ENCODE data around the gene DVL2.

DVL2 gene

DNA sequence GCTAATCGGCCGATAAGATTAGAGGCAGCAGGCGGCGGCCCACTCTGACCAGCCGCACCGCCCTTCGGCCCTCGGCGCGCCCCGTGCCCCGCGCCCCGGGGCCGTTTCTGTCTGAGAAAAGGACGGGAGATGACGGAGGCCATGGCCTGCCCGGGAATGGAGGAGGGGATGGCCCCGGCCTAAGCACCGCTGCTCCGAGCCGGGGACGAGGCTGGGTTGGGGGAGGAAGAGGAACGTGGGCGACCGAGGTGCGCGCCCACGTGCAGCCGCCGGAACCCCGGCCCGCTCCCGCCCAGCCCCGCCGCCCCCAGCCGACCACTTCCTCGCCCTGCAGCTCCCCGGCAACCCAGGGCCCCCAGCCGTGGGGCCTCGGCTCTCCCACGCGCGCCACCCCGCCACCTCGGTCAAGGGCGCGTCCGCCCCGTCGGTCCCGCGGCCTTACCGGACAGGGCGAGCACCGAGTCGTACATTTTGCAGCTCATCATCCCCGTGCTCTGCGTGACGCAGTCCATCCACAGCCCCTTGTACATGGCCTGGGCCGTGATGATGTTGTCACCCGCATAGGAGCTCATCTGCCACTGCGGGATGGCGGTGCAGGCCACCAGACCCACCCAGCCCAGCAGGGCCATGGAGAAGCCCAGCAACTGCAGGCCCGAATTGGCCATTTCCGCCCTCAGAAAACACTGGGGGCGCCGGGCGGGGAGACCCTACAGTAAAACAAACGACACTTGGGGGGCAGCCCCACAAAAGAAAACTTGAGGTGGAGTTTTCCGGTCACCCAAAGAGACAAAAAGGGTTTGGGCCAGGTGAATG lies 27.3 kb upstream of the DVL2 start:
- H3K36me3 ChIP-seq (ENCODE audit: control insufficient read depth in 2 of 2, insufficient read depth in 1 of 2, low read length in 2 of 2) = peaks cover 16 to 40% of the 10 kb centered on the region in 2 experiments; a peak in 2 of 3 replicates
- POLR2A ChIA-PET = interaction anchor here (1.0 kb wide), 1 partner anchor 37 kb away, joined by 3 read pairs; no protein-coding TSS in a partner anchor
- H3K4me1 ChIP-seq (ENCODE audit: control insufficient read depth, insufficient read depth, low read length) = peaks cover 18% of the 10 kb centered on the region
- H3K9me3 ChIP-seq (ENCODE audit: control insufficient read depth, insufficient read depth, low read depth, low read length) = no peaks in the 10 kb centered on the region
- CTCF ChIA-PET = interaction anchor here (0.6 kb wide), 1 partner anchor 35 kb away, joined by 3 read pairs; no protein-coding TSS in a partner anchor
- peak overlapping the region; percentile 40 for H3K4me3 ChIP-seq (ENCODE audit: low read depth, low read length)
- TF ChIP-seq ZNF660 (tag by site-specific recombination; IDR thresholded peaks at IDR 0.05) = no peak
- TF ChIP-seq, protein P1, sequence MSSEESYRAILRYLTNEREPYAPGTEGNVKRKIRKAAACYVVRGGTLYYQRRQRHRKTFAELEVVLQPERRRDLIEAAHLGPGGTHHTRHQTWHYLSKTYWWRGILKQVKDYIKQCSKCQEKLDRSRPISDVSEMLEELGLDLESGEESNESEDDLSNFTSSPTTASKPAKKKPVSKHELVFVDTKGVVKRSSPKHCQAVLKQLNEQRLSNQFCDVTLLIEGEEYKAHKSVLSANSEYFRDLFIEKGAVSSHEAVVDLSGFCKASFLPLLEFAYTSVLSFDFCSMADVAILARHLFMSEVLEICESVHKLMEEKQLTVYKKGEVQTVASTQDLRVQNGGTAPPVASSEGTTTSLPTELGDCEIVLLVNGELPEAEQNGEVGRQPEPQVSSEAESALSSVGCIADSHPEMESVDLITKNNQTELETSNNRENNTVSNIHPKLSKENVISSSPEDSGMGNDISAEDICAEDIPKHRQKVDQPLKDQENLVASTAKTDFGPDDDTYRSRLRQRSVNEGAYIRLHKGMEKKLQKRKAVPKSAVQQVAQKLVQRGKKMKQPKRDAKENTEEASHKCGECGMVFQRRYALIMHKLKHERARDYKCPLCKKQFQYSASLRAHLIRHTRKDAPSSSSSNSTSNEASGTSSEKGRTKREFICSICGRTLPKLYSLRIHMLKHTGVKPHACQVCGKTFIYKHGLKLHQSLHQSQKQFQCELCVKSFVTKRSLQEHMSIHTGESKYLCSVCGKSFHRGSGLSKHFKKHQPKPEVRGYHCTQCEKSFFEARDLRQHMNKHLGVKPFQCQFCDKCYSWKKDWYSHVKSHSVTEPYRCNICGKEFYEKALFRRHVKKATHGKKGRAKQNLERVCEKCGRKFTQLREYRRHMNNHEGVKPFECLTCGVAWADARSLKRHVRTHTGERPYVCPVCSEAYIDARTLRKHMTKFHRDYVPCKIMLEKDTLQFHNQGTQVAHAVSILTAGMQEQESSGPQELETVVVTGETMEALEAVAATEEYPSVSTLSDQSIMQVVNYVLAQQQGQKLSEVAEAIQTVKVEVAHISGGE (tag by site-specific recombination; conservative IDR thresholded peaks at IDR 0.05; ENCODE audit: low read depth) = no peak
- TF ChIP-seq, protein P2, sequence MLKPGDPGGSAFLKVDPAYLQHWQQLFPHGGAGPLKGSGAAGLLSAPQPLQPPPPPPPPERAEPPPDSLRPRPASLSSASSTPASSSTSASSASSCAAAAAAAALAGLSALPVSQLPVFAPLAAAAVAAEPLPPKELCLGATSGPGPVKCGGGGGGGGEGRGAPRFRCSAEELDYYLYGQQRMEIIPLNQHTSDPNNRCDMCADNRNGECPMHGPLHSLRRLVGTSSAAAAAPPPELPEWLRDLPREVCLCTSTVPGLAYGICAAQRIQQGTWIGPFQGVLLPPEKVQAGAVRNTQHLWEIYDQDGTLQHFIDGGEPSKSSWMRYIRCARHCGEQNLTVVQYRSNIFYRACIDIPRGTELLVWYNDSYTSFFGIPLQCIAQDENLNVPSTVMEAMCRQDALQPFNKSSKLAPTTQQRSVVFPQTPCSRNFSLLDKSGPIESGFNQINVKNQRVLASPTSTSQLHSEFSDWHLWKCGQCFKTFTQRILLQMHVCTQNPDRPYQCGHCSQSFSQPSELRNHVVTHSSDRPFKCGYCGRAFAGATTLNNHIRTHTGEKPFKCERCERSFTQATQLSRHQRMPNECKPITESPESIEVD (tag by site-specific recombination; IDR thresholded peaks at IDR 0.05) = no peak
- peak; percentile 55; the same call in 1 of the 2 replicates for TF ChIP-seq ZNF223 (tag by site-specific recombination; IDR thresholded peaks at IDR 0.05)
- peak overlapping the region; percentile 41; the same call in 1 of the 2 replicates for H3K27ac ChIP-seq (ENCODE audit: extremely low read depth, low read depth, low read length)

DNA sequence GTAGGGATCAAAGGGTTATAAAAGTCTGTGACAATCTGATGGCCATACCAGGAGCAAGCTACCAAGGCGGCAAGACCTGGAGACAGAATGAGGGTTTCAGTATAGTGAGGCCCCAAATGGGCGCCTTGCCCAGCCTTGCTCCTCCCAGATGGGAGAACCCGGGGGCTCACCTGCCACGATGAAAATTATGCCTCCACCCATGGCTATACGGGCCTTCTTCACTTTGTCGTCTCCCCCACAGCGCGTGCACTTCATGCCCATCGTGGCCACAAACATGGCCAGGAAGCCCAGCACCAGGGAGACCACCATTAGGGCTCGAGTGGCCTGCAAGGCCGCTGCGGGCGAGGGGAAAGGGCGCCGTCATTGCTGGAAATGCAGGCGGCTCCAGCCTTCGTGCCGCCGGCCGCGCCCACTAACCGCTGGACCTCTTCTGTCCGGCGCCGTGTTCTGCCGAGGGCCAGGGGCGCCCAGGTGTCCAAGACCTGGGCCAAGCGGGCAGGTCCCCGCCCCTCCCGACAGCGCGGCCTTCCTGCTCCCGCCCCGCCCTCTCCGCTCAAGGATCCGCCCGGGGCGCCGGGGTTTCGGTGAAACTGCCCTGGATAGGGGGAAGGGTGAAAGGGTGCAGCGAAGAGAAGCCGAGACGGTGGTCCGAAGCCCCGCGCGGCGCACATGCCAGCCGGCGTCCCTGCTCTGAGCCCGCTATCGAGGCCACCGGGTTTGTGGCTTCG lies 26.5 kb upstream of the DVL2 start:
- H3K4me3 ChIP-seq (ENCODE audit: low read depth, low read length) = peak overlapping the region; percentile 40
- ChIA-PET CTCF (interaction anchor here (0.6 to 1.4 kb wide), 2 partner anchors 20 to 36 kb away, joined by 3 to 4 read pairs; no protein-coding TSS in a partner anchor), POLR2A (interaction anchor here (0.7 to 0.9 kb wide), 2 partner anchors 19 to 21 kb away, joined by 3 to 5 read pairs; partner anchors contain the start of gene GABARAP)
- TF ChIP-seq RBAK (tag by site-specific recombination; IDR thresholded peaks at IDR 0.05) (no peak), ZNF426 (tag by site-specific recombination; IDR thresholded peaks at IDR 0.05) (no peak), OSR2 (tag by site-specific recombination; IDR thresholded peaks at IDR 0.05) (no peak), MYNN (tag by site-specific recombination; IDR thresholded peaks at IDR 0.05; ENCODE audit: borderline replicate concordance) (no peak), ZNF211 (tag by site-specific recombination; IDR thresholded peaks at IDR 0.05; ENCODE audit: low read depth) (no peak), ZNF37A (tag by site-specific recombination; IDR thresholded peaks at IDR 0.05) (no peak), ZBTB1 (tag by site-specific recombination; IDR thresholded peaks at IDR 0.05) (no peak), ZNF560 (tag by site-specific recombination; IDR thresholded peaks at IDR 0.05; ENCODE audit: borderline replicate concordance) (no peak), ZNF548 (tag by site-specific recombination; IDR thresholded peaks at IDR 0.05) (no peak), ZFP3 (tag by site-specific recombination; IDR thresholded peaks at IDR 0.05; ENCODE audit: low read depth) (no peak)
- TF ChIP-seq, protein P3, sequence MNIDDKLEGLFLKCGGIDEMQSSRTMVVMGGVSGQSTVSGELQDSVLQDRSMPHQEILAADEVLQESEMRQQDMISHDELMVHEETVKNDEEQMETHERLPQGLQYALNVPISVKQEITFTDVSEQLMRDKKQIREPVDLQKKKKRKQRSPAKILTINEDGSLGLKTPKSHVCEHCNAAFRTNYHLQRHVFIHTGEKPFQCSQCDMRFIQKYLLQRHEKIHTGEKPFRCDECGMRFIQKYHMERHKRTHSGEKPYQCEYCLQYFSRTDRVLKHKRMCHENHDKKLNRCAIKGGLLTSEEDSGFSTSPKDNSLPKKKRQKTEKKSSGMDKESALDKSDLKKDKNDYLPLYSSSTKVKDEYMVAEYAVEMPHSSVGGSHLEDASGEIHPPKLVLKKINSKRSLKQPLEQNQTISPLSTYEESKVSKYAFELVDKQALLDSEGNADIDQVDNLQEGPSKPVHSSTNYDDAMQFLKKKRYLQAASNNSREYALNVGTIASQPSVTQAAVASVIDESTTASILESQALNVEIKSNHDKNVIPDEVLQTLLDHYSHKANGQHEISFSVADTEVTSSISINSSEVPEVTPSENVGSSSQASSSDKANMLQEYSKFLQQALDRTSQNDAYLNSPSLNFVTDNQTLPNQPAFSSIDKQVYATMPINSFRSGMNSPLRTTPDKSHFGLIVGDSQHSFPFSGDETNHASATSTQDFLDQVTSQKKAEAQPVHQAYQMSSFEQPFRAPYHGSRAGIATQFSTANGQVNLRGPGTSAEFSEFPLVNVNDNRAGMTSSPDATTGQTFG (tag by site-specific recombination; IDR thresholded peaks at IDR 0.05; ENCODE audit: borderline replicate concordance) = no peak
- TF ChIP-seq, protein P4, sequence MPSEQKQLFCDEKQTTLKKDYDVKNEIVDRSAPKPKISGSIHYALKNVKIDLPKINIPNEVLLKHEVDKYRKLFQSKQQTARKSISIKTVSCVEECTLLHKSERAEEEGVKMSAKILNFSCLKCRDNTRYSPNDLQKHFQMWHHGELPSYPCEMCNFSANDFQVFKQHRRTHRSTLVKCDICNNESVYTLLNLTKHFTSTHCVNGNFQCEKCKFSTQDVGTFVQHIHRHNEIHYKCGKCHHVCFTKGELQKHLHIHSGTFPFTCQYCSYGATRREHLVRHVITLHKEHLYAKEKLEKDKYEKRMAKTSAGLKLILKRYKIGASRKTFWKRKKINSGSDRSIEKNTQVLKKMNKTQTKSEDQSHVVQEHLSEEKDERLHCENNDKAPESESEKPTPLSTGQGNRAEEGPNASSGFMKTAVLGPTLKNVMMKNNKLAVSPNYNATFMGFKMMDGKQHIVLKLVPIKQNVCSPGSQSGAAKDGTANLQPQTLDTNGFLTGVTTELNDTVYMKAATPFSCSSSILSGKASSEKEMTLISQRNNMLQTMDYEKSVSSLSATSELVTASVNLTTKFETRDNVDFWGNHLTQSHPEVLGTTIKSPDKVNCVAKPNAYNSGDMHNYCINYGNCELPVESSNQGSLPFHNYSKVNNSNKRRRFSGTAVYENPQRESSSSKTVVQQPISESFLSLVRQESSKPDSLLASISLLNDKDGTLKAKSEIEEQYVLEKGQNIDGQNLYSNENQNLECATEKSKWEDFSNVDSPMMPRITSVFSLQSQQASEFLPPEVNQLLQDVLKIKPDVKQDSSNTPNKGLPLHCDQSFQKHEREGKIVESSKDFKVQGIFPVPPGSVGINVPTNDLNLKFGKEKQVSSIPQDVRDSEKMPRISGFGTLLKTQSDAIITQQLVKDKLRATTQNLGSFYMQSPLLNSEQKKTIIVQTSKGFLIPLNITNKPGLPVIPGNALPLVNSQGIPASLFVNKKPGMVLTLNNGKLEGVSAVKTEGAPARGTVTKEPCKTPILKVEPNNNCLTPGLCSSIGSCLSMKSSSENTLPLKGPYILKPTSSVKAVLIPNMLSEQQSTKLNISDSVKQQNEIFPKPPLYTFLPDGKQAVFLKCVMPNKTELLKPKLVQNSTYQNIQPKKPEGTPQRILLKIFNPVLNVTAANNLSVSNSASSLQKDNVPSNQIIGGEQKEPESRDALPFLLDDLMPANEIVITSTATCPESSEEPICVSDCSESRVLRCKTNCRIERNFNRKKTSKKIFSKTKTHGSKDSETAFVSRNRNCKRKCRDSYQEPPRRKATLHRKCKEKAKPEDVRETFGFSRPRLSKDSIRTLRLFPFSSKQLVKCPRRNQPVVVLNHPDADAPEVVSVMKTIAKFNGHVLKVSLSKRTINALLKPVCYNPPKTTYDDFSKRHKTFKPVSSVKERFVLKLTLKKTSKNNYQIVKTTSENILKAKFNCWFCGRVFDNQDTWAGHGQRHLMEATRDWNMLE (tag by site-specific recombination; conservative IDR thresholded peaks at IDR 0.05; ENCODE audit: low read depth) = no peak
- TF ChIP-seq, protein P5, sequence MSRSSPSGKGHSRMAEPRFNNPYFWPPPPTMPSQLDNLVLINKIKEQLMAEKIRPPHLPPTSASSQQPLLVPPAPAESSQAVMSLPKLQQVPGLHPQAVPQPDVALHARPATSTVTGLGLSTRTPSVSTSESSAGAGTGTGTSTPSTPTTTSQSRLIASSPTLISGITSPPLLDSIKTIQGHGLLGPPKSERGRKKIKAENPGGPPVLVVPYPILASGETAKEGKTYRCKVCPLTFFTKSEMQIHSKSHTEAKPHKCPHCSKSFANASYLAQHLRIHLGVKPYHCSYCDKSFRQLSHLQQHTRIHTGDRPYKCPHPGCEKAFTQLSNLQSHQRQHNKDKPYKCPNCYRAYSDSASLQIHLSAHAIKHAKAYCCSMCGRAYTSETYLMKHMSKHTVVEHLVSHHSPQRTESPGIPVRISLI (tag by site-specific recombination; IDR thresholded peaks at IDR 0.05) = no peak

More for the DNA sequence above, 26.5 kb upstream of the DVL2 start:
- no peaks in the 10 kb centered on the region for H3K9me3 ChIP-seq (ENCODE audit: control insufficient read depth, insufficient read depth, low read depth, low read length)
- H3K36me3 ChIP-seq (ENCODE audit: control insufficient read depth in 2 of 2, insufficient read depth in 1 of 2, low read length in 2 of 2) = peaks cover 20 to 47% of the 10 kb centered on the region in 2 experiments; a peak in 2 of 3 replicates
- peaks cover 18% of the 10 kb centered on the region for H3K4me1 ChIP-seq (ENCODE audit: control insufficient read depth, insufficient read depth, low read length)
- peak overlapping the region; percentile 5; the same call in 1 of the 2 replicates for H3K27ac ChIP-seq (ENCODE audit: extremely low read depth, low read depth, low read length)

Data from HEK293 (cell line).